DMS53 treated with DMSO at 0.1 percent for 48 hours (cell line): Measurements from ENCODE around the gene DHTKD1.
"Not testable (repeated sequence)": the region's sequence is repeated elsewhere in the genome, so short reads cannot be mapped to it uniquely, and the experiment has no call there.

Experiments
- DNase-seq: peaks from one replicate; lab custom pipeline; 2025; ENCODE audit not compliant: unreplicated experiment; lab: John Stamatoyannopoulos, UW

DHTKD1 gene

DNA sequence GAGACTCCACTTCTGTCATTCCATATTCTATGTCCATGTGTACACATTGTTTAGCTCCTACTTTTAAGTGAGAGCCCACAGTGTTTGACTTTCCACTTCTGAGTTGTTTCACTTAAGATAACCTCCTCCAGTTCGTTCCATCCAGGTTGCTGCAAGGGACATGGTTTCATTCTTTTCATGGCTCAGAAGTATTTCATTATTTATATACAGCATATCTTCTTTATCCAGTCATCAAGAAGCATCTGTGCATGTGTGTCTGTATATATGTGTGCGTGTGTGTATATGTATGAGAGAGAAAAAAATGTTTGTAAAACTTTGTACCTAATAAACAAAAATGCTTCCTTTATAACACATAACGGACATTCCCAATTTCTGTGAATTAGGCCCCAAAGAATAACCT, 66.9 kb downstream of the DHTKD1 start:
- DNase-seq, result no peak

DNA sequence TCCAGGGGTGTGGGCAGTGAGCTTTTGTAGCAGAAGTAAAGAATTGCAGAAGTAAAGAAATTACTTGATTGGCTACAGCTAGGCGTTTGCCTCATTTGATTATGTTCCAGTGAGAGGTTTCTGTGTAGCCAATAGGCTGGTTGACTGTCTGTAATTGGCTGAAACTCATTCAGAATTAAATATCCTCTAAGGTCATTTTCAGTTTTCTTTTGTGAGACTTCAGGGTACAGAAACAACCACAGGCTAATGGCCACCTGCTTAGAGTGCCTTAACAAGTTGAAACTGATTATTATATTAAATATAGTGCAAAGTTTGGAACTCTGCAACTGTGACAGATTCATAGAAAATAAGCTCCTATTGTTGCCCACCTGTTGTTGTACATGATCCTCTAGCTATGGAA, 71.3 kb downstream of the DHTKD1 start:
- no peak for DNase-seq

- DNase-seq, result no peak
Observed at GRCh38 chr10:12144538-12144937, 75.8 kb downstream of the DHTKD1 start.

GRCh38 chr10:12150163-12150562, 81.4 kb downstream of the DHTKD1 start:
- no peak for DNase-seq

DNA sequence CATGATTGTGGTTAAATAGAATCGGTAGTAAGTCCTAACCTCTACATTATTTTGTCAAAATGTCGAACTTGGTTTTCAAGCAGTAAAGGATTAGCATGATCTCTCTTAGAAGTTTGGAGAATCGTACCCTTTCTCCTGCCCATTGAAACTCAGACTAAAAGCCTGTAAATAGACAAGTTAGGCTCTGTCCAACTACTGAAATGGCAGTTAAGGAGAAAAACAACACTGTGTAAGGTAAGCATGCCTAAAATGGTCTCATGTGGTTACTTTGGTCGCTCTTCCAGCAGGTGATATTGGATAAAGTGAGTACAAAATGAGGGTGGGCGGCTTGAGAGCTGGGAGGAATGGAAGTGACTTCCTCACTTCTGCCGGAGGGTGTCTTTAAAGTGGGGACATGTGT, 85.8 kb downstream of the DHTKD1 start:
- DNase-seq, result no peak

DNA sequence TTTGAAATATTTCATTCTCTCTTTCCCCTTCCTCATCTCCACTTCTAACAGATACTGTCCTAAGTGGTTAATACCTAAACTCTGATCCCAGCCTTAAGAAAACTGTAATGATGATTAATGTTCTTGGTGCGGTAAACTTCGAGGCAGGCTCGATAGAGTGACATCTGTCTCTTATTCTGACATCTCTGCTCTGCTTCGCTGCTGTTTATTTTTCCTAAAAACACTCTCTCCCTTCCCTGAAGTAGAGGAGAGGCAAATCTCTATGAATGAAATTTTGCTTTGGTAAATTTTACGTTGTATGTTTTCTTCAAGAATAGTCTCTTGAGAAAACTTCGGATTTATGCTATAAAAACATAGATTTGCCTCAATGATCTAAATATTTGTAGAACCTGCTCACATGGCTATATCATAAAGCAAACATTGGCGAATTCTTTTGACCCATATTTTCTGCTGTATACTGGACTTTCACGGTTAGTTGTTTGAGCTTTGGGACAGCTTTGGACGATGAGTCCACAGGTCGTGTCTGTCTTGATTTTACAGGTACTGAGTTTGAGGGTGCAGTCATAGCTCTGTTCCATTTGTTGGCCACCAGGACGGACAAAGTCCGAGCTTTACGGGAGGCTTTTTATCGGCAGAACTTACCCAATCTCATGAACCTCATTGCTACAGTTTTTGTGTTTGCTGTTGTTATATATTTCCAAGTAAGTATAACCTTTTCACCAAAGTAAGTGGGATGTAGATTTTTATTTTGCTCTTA, 87.8 kb downstream of the DHTKD1 start:
- DNase-seq, result no peak

DNA sequence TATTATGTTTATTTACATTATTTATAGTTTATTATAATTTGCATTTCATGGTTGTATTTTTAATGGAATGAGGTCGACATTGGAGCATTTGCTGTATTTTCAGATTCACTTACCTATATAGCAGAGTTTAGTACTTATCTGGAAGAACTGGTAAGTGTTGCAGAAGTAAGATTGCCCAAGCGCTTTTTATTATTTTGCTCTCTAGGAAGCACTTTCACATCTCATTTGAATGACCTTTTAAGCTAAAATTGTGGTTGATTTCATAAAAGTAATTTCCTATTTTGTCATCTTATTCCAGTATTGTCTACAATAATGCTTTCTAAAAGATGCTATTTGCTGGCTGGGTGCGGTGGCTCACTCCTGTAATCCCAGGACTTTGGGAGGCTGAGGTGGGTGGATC, 89.4 kb downstream of the DHTKD1 start:
- DNase-seq, result no peak

- no peak for DNase-seq
Observed at GRCh38 chr10:12160664-12161063, 91.9 kb downstream of the DHTKD1 start.

DNA sequence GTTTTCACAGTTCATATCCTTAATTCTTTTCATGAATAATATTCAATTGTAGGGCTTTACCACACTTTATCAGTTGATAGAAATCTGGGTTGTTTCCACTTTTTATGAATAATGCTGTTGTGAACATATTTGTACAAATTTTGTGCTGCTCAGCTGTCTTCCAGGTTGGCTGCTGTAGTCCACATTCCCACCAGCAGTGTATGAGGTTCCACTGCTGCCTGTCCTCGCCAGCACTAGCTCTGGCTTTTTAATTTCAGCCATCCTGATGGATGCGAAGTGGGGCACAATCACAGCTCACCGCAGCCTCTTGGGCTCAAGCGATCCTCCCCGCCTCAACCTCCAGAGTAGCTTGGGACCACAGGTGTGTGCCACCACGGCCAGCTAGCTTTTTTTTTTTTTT, 94.2 kb downstream of the DHTKD1 start:
- DNase-seq, result no peak

- DNase-seq, result no peak
Observed at GRCh38 chr10:12164085-12164484, 95.3 kb downstream of the DHTKD1 start.

DNA sequence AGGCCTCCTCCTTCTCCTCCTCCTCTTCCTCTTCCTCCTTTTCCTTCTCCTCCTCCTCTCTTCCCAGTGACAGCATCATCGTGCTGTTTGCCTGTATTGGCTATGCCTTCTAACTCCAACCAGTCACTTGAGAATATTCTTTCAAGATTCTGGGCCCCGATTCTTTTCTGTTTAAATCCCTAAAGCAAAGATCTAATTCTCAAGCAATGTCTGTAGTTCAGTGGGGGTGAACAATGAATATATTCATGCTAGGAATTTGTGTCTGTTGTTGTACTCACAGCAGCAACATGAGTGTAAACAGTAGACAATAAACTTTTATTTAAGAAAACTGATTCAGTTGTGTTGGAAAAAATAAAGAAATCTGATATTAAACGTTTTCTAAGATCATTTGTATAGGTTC, 96.3 kb downstream of the DHTKD1 start:
- DNase-seq, result no peak

- DNase-seq, result no peak
Observed at GRCh38 chr10:12165999-12166775, 97.4 kb downstream of the DHTKD1 start.

DNA sequence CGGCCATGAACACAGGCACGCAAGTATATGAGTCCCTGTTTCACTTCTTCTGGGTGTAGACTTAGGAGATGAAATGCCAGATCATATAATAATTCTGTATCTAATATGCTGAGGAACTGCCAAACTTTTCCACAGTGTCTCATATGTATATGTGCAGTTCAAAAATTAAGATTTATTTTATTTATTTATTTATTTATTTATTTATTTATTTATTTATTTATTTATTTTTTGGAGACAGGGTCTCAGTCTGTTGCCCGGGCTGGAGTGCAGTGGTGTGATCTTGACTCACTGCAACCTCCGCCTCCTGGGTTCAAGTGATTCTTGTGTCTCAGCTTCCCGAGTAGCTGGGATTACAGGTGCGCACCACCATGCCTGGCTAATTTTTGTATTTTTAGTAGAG, 102.8 kb downstream of the DHTKD1 start:
- not testable (repeated sequence) for DNase-seq
